NCI-H2029 treated with DMSO at 0.1 percent for 48 hours (cell line): ENCODE results near the gene SYT2.

Experiments
- DNase-seq: peaks from one replicate; lab custom pipeline; 2025; lab: John Stamatoyannopoulos, UW

Gene SYT2

DNA sequence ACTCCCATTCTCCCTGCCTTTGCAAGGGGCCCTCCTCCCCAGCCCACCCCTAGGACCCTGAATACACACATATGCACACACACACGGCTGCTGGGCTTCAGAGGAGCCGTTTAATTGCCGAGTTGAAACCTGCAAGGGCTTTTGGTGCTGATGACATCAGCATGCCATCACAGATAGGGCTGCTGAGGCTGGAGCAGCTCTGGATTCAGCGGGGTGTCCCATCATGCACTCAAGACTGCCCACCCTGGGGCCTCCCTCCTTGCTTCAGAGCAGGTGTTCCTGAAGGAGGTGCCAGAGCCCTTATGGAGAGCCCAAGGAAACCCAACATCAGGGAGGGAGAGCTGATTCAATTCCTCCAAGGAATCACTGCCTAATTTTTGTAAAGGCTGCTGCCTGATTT, 5.7 kb downstream of the SYT2 start:
- no peak for DNase-seq

DNA sequence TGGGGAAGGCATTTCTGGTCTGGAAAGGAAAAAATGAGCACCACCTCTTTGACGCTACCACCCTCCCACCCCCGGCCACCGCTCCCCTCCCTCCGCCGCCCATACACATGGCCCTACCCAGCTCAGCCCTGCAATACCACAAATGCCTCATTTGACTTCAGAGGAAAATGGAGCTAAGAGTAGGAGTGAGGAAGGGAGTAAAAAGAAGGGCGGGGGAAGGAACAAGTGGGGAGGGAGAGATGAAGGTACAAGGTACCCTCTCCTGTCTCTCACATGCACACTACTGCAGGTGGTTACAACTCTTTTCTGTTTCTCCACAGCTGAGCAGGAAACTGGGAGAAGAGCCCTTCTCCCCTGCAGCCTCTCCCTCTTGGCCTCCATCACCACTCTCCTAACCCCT, 7.1 kb downstream of the SYT2 start:
- no peak for DNase-seq

DNA sequence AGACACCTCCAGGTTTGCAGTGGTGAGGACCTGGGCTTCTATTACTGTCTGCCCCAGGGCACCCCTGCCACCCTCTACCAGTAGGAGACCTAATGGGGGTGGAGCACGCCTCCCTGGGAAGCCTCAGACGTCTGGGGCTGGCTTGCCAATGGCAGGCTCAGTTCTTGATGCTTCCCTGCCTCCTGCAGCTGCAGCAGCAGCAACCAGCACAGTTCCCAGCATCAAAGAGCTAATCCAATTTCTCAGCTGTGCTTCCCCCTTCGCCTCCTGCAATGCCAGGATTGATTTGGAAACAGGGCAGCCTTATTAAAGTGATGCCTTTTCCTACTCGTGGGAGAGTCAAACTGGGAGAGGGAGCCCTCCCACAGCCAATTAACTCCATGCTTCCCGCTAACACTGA, 8.2 kb downstream of the SYT2 start:
- DNase-seq, result no peak

DNA sequence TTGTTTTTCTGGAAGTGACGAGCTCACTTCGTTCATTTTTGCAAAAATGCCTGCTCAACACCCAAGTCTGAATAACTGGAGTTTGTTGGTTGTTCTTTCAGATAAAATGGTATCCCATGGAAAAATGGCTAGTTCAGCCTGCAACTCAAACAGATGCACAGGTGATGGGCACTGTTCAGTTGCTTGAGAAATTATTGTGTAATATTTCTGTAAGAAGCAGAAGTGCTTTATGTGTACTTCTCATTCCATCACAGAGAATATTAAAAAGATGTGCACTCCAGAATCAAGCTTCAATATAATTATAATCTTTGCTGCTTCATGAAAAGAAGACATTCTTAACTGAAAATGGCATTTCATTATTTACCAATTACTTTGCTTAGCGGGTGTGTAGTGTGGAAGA, 9.1 kb downstream of the SYT2 start:
- no peak for DNase-seq

DNA sequence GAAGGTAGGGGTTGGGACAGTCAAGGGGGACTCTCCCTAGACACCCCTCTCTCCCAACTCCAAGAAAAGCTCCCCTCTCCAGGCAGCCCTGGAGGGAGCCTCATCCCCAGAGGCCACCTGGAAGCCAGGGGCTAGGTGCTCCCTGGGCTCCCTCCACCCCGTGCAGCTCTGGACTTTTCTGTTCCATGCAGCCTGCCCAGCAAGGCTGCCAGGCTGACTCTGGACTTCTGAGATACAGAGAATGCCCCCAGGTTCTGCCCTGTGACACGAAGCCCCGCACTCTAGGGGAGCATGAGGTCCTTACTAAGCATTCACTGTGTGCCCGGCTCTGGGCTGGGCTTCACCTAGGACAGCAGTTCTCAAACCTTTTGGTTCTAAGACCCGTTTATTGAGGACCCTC, 10.2 kb downstream of the SYT2 start:
- no peak for DNase-seq

DNA sequence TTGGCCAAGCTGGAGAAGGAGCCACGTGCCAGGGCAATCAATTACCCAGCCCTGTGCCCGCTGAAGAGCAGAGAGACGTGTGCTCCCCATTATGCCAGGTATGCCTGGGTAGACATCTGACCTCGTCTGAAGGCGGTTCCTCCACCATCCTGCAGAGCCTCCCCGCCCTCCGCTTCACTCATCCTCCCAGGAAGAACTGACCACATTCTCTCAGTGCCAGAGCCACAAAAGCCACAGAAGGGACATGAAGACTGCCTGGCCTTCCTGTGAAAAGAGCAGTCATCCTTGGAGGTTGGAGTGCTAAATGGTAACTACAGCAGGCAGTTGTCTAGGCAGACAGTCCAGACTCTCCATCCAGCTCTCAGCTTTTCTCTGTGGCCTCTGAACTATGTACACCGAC, 12.0 kb downstream of the SYT2 start:
- no peak for DNase-seq

DNA sequence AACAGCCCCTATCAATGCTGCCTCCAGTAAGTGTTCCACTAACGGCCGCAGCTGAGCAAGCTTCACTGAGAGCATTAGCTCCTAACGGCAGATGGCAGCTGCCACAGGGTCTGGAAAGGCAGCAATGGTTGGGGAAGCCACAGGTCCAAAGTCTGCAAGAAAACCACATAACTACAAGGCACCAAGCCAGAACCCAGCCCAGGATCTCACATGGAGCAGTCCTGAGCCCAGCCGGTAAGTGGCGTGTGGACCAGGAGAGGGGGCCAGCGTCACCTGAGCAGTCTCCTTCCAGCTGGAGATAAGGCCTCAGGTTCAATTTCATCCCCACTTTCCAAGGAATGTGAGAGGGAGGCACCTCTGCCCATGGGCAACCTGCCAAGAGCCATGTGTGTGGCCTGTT, 13.2 kb downstream of the SYT2 start:
- no peak for DNase-seq

DNA sequence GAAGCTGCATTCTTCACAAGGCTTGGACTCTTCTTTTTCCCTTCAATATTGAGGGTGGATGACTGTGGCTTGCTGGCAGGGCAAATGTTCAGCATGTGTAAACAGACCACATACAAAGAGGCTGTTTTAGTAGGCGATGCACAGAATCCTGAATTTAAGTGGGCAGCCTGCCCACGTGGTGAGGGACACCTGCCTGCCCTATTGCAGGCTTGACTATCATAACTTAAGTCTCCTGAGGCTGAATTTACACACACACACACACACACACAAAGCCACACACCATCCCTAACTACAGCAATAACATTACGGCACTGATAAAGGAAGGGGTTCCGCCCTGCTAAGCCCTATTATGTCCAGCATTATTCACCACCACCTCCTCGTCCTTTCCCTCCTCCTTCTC, 15.9 kb downstream of the SYT2 start:
- no peak for DNase-seq

DNA sequence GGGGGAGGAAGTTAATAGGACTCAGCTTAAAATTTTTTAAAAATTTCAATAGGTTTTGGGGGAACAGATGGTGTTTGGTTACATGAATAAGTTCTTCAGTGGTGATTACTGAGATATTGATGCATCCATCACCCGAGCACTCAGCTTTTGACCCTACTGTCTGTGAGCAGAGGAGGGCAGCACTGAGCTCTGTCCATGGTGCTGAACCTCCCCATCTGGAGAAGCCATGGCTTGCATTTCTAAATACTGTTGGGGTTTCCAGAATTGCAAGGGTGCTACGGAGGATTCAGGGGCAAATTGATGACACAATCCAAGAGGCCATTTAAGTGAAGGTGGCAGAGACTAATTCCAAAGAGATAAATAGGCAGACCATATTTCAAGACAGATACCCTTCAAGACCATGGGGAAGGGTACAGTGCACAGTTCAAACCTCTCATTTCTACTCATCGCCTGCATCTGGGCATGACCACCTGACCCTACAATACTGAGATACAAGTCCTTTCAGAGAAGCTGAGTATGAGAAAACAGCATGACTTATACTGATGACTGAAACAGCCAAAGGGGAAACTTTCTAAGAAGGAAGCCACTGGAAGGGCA, 17.2 kb downstream of the SYT2 start:
- DNase-seq, result no peak

DNA sequence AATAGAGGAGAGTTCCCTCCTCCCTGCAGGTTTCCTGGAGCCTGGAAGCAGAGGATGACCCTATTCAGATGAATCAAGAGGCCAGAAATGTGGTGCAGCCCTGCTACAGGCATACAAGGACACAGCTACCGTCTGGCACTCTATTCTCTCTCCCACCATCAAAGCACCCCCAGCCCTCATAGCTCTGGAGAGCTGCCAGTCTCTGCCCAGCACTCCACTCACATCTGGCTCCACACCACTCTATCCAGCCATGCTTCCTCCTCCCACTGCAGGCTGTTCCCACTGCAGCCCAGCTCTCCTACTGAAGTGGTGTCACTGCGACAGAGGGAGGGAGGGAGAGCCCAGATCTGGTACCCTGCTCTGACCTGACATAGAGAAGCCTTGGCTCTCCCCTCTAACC, 18.4 kb downstream of the SYT2 start:
- peak; percentile 75 for DNase-seq

DNA sequence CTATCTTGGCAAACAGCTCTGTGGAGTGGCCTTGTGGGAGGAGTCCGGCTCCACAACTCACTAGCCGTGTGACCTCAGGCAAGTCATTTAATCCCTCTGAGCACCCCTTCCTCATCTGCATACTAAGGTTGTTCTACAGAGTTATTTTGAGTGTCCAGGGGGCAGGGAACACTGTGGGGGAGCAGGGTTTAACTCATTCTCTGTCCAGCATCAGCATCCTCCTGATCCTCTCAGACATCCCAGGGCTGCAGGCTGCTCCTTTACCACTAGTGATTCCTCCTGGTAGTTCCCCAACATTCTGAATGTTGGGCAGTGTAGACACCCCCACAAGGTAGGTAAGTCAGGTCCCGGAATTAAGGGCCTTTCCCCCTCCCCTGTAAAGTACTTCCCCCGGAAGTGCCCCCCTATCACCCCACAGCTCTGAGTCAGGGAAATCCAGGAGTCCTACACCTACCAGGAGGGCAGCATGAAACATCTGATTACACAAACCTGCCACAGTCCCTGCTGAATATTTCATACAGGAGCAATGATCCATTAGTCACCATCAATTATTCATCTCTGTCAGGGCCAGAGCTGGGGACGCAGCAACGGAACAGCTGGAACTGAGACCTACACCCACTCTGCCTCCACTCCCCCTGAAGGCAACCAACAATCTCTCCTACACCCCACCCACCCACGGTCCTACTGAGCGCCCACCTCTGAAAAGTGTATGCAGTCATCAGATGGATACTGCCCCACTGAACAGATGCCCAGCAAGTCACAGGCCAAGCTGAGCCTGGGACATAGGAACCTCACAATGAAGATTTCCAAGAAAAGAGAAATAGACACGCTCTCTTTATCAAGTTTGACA, 20.5 kb downstream of the SYT2 start:
- no peak for DNase-seq

DNA sequence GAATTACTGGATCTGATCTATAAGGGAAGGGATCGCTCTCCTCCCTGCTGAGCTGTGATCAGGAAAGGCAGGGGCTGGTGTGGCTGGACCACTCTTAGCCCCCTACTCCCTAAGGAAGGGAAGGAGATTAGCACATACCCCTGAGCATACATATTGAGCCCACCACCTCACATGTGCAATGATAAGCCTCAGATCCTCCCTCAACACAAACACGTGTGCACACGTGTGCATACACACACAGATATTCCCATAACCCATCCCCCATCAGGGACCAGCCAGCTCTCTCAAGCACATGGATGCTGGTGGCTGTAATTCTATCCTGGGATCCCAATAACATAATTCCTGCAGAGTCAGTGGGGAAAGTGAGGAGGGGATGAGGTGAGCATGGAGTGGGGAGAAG, 21.2 kb downstream of the SYT2 start:
- no peak for DNase-seq

DNA sequence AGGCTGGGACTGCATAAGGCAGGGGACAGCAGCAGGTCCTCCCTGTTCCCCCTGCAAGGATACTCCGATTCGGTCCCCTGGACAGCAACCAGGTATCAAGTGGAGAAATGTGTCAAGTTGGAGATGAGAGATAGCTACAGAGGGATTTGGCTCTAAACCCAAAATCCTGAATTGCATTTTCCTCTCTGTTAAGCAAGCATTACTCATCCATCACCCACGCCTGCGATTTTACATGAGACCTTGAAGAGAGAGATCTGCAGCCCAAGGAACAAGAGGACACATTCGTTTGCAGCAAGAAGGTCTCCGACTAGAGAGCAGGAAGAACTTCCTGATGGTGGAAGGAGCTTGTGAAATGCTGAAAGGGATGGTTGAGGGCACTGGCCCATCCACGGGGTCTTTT, 21.9 kb downstream of the SYT2 start:
- no peak for DNase-seq

DNA sequence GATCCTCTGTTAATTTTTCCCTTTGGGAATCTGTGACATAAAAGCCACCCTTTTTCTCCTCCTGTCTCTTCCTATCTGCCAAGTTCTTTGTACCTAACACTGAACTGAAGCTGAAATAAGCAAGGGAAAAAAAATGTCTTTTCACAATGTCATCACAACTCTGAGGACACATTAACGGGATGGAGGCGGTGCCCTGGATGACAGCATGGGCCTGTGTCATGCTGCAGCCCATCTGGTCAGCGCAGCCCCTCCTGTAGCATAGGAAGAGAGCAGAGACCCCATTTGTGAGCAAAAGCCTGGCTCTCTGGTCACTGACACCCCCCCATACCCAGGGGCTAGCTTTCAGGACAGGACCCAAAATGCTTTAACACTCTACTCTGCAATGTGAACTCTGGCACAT, 22.5 kb downstream of the SYT2 start:
- DNase-seq, result no peak

DNA sequence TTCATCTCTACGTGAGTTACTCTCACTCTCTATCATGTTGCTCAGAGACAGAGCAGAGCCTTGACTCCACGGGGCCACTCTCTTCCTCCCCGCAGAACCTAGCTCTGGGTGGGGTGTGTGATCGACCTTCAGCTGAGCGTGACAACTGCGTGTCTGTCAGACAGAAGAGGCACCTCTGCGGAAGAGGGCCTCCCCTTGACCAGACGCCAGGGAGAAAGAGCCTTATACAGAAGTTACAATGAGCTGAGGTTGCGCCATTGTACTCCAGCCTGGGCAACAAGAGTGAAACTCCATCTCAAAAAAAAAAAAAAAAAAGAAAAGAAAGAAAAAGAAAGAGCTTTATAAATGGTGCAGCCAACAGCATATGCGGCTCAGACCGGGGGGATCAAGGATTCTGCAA, 22.9 kb downstream of the SYT2 start:
- no peak for DNase-seq

DNA sequence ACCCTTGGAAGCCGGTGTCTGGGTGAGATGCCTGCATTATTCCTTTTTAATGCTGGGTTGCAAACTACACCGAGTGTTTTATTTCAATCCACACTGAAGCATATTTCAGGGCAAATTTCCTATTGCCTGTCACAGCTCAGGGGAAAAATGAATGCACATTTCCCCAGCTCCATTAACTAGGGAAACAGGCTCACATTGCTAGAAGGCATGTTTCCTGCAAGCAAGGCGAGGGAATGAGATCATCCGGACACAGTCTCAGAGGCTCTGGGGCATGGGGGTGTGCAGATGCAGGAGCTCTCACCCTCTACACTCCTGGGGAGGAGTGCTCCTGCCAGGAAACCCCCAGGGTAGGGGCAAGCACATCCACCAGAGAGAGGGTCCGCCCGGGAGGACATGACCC, 24.6 kb downstream of the SYT2 start:
- DNase-seq, result no peak

DNA sequence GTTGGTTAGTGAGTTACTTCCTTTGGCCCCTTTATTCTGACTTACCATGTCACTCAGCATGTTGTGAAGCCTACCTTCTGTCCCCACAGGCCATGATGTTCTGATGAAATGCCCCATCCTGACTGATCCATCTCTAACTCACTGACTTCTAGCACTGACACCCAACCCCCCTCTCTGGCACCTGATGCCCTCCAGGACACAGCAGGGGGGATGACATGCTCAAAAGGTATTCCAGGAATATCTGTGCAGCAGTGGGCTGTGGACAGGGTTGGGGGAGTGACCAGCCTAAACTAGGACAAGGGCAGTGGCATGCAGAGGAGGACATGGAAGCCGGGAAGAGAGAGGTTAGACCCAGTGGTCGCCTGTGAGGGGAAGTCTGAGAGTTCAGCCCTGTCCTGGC, 25.5 kb downstream of the SYT2 start:
- DNase-seq, result no peak

DNA sequence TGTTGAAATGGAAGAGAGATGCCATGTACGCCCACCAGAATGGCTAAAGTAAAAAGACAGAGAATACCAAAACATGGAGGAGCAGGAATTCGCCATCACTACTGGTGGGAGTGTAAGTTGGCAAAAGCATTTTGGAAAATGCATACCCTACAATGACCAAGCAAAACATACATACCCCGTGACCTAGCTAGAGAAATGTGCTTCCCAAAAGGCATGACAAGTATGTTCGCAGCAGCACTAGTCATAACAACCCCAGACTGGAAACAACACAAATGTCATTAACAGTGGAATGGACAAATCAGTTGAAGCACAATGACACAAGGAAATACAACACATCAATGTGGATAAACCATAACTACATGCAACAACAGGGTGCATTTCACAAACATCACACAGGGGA, 27.2 kb downstream of the SYT2 start:
- no peak for DNase-seq

DNA sequence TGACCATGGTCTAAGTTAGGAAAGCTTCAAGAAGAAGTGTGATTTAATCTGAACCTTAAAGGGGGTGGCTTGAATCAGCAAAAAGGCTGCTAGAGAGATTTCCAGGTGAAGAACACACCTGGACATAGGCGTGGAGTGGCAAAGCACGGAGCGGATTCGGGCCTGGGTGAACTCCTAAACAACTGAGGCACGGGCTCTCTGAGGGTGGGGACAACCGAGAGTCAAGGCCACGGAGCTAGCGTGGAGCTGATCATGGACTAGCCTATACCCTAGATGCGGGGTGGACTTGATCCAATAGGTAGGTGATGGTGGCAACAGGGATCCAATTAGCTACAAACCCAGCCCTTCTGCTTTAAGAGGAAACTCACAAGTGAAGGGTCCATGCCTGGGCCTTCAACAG, 27.8 kb downstream of the SYT2 start:
- DNase-seq, result no peak

DNA sequence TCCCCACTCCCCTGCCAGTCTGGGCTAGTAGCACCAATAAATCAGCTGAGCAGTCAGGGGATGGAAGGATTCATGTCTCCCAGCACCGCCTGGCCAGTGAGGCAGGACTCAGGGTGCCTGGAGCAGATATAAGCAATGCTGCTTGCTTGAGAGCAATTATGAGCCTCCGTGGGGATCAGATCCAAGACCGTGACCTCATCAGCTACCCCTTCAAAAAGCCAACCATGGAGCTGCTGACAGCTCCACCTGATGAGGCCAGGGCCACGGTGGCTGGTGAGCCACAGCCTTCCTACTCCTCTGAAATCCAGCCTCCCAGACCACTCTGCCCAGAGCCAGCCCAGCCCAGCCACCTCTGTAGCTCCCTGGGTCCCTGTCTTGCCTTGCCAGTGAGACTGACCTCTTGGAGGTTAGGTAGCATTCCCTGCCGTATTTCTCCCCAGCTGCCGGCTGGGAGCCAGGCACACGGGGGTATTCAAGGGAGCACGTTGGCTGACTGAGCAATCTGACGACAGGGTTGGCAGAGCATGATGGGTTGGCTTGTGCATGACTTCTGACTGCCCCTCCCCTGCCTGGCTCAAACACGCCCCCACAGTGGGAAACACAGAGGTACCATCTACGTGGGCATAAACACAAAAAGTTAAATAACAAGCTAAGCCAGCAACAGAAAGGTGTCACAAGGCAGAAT, 28.4 kb downstream of the SYT2 start:
- DNase-seq, result no peak

DNA sequence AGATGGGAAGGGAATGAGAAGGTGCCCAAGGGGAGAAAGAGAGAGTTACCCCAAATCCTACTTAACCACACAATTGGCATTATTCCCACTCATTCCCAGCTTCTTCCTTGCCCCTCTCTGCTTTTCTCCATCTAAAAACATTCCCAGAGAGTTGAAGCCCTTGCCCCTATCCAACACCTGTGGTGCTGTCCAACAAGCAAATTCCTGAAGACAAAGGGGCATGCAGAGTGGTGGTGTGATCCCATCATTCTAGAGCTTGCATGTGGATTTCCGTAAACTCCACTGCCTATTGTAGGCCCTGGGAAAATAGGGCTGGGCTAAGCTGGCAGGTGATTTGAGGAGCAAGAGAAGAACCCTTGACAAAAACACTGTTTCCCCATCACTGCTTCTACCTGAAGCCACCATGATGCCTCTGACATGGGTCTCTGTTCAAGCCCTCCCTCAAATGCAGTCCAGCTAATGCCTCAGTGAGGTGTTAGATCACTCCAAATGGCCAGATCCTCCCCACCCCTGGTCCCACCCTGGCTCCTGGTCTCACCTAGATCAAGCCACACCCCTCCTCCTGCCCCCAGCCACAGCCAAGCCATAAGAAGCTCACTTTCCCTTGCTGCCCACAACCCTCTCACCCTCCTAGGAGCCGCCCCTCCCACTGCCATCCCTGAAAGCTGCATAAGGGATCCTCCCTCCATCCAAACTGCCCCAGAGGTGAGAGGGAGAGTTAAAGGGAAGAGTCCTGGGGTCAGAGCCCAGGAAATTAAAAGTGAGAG, 29.5 kb downstream of the SYT2 start:
- no peak for DNase-seq

DNA sequence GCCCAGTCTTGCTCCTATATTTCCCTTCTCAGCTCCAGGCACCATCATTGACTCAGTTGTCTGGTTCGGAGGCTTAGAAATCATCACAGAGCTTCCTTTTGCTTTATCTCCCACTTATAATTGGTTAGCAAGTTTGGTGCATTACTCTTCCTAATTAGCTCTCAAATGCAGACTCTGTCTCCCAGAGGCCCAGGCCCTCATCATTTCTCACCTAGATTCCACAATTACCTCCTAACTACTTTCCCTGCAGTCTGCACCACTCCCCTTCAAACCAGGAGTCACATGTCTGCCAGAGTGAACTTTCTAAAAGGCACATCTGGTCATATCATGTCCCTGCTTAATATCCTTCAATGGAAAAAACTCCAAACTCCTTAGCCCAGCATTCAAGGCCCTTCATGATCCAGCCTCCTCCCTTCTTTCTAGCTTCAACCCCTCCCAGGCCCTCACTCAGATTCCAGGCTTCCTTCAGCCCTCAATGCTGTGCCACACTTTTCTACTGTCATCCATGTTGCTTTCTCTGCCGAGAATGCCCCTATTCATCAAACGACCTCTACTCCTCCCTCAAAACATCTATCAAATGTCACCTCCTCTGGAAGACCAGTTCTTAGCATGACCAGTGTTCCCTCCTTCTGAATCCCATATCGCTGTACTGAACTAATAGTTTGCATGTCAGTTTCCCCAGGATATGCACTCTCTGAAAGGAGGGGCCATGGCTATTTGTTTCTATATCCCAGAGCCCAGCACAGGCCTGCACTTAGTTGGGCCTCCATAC, 30.7 kb downstream of the SYT2 start:
- no peak for DNase-seq
